Stimulated activated CD4-positive, alpha-beta T cell treated with anti-CD3 and anti-CD28 coated beads, Interleukin-4, amount 100 ng/mL, for 1 hour (primary cell): ENCODE data around the gene GRXCR1.

Source experiments
- DNase-seq: peaks from one replicate; pipeline ENCODE4 v3.0.0-alpha.2; 2020

The GRXCR1 gene

GRCh38 chr4:42892413-42892812 is at the start of gene GRXCR1:
Gene GRXCR1 (plus strand): TSS chr4:42892713. CDS start chr4:42893267, 554 bp downstream.
- no peak for DNase-seq

- DNase-seq = no peak
Observed at GRCh38 chr4:42843694-42844093, 48.8 kb upstream of the GRXCR1 start.

GRCh38 chr4:42844422-42845070 is 48.0 kb upstream of the GRXCR1 start:
- DNase-seq = no peak

- no peak for DNase-seq
Observed at GRCh38 chr4:42845586-42845985, 46.9 kb upstream of the GRXCR1 start.

- no peak for DNase-seq
Observed at GRCh38 chr4:42855779-42856178, 36.7 kb upstream of the GRXCR1 start.

- peak; percentile 12 for DNase-seq
Observed at GRCh38 chr4:42865572-42866189, 26.8 kb upstream of the GRXCR1 start.

GRCh38 chr4:42871261-42871660 is 21.3 kb upstream of the GRXCR1 start:
- no peak for DNase-seq

- no peak for DNase-seq
Observed at GRCh38 chr4:42871671-42872290, 20.7 kb upstream of the GRXCR1 start.

GRCh38 chr4:42878863-42879262 is 13.7 kb upstream of the GRXCR1 start:
- no peak for DNase-seq

GRCh38 chr4:42881253-42881652 is 11.3 kb upstream of the GRXCR1 start:
- DNase-seq = no peak

GRCh38 chr4:42891644-42892043 is 869 bp upstream of the GRXCR1 start:
- no peak for DNase-seq

- DNase-seq = no peak
Observed at GRCh38 chr4:42895452-42895851, 2.9 kb downstream of the GRXCR1 start.

GRCh38 chr4:42904986-42905385 is 12.5 kb downstream of the GRXCR1 start:
- no peak for DNase-seq

- no peak for DNase-seq
Observed at GRCh38 chr4:42905591-42905990, 13.1 kb downstream of the GRXCR1 start.

- no peak for DNase-seq
Observed at GRCh38 chr4:42906341-42906740, 13.8 kb downstream of the GRXCR1 start.

- no peak for DNase-seq
Observed at GRCh38 chr4:42906891-42907759, 14.6 kb downstream of the GRXCR1 start.

GRCh38 chr4:42910459-42910858 is 17.9 kb downstream of the GRXCR1 start:
- DNase-seq = no peak

GRCh38 chr4:42914937-42915336 is 22.4 kb downstream of the GRXCR1 start:
- no peak for DNase-seq

- DNase-seq = no peak
Observed at GRCh38 chr4:42915484-42915883, 23.0 kb downstream of the GRXCR1 start.

- DNase-seq = no peak
Observed at GRCh38 chr4:42917296-42917695, 24.8 kb downstream of the GRXCR1 start.

GRCh38 chr4:42923431-42923830 is 30.9 kb downstream of the GRXCR1 start:
- DNase-seq = no peak

GRCh38 chr4:42925921-42926320 is 33.4 kb downstream of the GRXCR1 start:
- DNase-seq = no peak

GRCh38 chr4:42927946-42928345 is 35.4 kb downstream of the GRXCR1 start:
- no peak for DNase-seq
